ENCODE results near the gene PRICKLE2.

DNA sequence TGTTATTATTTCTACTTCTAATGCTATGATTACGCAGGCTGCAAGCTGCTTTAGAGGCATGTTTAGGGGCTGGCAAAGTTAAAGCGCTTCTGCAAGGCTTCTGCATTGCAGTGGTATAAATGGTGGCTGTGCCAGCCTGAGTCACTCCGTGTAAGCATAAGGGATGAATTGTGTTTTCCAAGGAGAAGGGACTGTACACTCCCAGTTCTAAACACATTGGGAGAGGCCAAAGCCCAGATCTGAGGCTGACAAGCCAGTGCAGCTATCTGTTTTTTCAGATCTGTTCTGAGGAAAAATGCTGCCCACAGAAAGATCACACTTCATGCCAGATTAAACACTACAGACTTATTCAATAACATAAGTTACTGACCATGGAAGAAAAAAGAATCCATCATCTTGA is 83.8 kb downstream of the PRICKLE2 start:
- TF ChIP-seq JUNB (IDR thresholded peaks at IDR 0.05; ENCODE audit: unreplicated experiment): no peak
- no peak for TF ChIP-seq POLR2AphosphoS5 (IDR thresholded peaks at IDR 0.05; ENCODE audit: low read depth)
- TF ChIP-seq, protein P1, sequence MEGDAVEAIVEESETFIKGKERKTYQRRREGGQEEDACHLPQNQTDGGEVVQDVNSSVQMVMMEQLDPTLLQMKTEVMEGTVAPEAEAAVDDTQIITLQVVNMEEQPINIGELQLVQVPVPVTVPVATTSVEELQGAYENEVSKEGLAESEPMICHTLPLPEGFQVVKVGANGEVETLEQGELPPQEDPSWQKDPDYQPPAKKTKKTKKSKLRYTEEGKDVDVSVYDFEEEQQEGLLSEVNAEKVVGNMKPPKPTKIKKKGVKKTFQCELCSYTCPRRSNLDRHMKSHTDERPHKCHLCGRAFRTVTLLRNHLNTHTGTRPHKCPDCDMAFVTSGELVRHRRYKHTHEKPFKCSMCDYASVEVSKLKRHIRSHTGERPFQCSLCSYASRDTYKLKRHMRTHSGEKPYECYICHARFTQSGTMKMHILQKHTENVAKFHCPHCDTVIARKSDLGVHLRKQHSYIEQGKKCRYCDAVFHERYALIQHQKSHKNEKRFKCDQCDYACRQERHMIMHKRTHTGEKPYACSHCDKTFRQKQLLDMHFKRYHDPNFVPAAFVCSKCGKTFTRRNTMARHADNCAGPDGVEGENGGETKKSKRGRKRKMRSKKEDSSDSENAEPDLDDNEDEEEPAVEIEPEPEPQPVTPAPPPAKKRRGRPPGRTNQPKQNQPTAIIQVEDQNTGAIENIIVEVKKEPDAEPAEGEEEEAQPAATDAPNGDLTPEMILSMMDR (conservative IDR thresholded peaks at IDR 0.05; ENCODE audit: low read depth in 2 of 2): no peak

Measured in GM23338 (cell line).